ENCODE results near the gene AP5Z1.
"Not testable (repeated sequence)": the region's sequence is repeated elsewhere in the genome, so short reads cannot be mapped to it uniquely, and the experiment has no call there.

AP5Z1 gene

DNA sequence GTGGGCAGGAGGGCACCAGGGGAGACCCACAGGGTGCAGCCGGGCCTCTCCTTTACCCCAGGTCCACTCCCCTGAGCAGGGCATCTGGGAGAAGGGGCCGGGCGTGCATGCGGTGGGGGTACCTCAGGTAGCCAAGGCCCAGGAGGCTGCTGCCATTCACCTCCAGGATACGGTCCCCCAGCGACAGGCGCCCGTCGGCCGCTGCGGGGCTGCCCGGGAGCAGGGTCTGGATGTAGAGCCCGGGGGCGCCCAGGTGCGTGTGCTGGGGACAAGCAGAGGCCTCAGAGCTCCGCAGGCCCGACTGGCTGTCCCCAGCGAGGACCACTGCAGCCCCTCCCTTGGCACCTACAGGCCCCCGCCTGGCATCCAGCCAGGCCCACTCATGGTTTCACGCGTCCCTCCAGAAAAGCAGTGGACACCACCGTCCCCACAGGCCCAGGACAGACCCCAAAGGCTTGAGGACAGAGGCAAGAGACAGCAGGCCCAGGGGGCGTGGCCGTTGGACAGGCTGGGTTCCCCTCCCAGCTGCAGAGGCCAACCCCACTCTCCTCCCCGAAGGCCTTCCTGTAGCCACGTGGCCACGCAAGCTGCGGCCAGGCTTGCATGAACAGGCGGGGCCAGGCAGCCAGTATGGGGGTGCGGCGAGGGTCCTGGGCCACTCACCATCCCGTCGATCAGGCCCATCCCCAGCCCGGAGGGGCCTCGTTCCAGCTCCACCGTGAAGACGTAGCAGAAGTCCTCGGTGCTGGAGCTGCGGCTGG is 24.3 kb downstream of the AP5Z1 start:
- no peak for DNase-seq (ENCODE audit: low read depth, low spot score)
- no peak overlapping the region for H3K27ac ChIP-seq

DNA sequence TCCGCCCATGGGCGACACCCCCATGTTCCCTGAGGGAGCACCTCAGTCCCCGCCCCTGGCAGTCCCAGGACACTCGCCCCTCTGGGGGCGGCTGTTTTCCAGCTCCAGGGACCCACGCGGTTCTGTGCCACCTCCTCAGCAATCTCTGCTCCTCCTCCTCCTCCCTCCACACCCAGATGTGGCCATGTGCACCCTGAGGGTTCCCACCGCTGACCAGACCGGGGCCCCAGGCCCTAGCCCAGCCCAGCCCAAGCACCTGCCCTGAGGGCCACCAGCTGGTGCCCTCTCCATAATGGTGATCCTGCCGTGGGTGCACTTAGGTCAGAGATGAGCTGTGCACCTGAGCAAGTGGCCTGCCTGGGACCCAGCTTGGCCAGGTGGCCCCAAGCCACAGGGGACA is 25.1 kb downstream of the AP5Z1 start:
- DNase-seq (ENCODE audit: low read depth, low spot score): no peak
- no peak overlapping the region for H3K27ac ChIP-seq

GRCh38 chr7:4800926-4801838 is 25.8 kb downstream of the AP5Z1 start:
- no peak for DNase-seq (ENCODE audit: low read depth, low spot score)
- H3K27ac ChIP-seq: no peak overlapping the region

GRCh38 chr7:4801839-4802231 is 26.4 kb downstream of the AP5Z1 start:
- no peak overlapping the region for H3K27ac ChIP-seq
- DNase-seq (ENCODE audit: low read depth, low spot score): no peak

DNA sequence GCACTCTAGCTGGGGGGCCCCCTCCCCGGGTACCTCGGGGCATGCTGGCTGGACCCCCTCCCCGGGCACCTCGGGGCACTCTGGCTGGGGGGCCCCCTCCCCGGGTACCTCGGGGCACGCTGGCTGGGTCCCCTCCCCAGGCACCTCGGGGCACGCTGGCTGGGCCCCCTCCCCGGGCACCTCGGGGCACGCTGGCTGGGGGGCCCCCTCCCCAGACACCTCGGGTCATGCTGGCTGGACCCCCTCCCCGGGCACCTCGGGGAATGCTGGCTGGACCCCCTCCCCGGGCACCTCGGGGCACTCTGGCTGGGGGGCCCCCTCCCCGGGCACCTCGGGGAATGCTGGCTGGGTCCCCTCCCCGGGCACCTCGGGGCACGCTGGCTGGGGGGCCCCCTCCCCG is 27.2 kb downstream of the AP5Z1 start:
- not testable (repeated sequence) for DNase-seq (ENCODE audit: low read depth, low spot score); H3K27ac ChIP-seq

GRCh38 chr7:4803397-4804241 is 28.2 kb downstream of the AP5Z1 start:
- DNase-seq (ENCODE audit: low read depth, low spot score): no peak
- H3K27ac ChIP-seq: no peak overlapping the region

DNA sequence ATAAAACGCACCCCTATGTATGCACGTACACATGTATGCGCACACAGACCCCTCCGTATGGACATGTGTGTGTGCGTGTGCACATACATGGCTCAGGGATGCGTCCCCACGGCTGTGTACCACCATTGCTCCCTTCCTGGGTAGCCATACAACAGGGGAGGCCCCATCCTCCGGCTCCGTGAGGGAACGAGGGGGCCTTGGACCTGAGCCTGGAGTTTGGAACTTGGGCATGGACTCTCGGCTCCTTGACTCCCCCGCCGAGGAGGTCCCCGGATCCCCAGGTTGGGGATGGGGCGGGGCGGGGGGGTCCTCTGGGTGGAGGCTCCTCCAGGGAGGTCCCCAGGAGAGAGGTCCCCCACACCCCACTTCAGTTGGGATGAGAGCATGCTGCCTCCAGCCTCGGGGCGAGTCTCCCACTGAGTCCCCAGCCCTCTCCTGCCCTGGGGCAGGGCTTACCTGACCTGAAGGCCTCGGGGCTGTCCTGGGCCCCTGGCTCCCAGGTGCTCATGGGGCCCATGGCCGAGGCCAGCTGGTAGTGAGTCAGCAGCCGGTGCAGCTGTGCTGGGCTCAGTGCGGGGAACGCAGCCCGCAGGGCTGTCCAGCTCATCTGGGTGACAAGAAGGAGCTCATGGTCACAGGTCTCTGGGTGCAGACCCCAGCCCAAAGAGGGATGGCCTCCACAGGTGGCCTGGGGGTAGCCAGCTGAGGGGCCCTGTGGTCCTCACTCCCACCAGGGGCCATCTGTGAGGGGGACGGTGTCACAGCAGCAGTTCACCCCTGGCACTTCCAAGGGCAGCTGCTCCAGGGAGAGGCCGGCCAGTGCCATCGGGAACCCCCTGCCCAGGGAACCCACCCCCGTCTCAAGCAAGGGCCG is 29.9 kb downstream of the AP5Z1 start:
- DNase-seq (ENCODE audit: low read depth, low spot score): no peak
- H3K27ac ChIP-seq: no peak overlapping the region

DNA sequence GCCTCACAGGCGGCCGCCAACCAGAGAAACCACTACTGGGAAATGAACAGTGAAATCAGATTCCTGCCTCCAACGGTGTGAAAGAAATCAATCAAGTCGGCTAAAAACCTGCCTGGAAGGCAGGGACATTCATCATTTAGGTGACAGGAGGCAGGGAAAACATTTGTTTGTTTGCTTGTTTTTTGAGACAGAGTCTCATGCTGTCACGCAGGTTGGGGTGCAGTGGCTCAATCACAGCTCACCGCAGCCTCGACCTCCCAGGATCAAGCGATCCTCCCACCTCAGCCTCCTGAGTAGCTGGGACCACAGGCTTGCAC is 30.5 kb downstream of the AP5Z1 start:
- no peak overlapping the region for H3K27ac ChIP-seq
- no peak for DNase-seq (ENCODE audit: low read depth, low spot score)

DNA sequence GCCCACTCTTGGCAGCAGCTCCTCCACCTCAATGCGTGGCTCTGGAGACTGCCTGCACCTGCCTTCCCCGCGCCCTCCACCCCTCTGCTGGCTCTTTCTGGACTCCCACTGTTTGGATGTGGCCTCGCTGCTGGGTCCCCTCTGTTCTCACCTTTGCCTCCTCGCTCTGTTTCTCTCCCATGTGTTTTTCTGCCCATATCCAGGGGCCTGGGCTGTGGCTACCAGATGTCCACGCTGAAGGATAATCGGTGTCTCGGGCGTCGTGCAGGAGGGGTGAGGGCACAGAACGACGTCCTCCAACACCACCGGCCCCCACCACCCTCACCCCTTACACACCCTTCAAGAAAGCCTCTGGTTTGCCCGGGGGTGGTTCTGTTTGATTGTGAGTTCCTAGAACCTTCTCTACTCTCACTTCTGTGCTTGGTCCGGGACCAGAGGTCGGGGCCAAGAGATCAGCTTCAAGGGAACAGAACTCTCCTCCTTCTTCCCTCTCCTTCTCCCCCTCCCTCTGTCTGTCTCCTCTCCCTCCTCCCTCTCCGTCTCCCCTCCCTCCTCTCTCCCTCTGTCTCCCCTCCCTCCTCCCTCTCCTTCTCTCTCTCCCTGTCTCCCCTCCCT is 31.7 kb downstream of the AP5Z1 start:
- DNase-seq (ENCODE audit: low read depth, low spot score): no peak
- no peak overlapping the region for H3K27ac ChIP-seq

DNA sequence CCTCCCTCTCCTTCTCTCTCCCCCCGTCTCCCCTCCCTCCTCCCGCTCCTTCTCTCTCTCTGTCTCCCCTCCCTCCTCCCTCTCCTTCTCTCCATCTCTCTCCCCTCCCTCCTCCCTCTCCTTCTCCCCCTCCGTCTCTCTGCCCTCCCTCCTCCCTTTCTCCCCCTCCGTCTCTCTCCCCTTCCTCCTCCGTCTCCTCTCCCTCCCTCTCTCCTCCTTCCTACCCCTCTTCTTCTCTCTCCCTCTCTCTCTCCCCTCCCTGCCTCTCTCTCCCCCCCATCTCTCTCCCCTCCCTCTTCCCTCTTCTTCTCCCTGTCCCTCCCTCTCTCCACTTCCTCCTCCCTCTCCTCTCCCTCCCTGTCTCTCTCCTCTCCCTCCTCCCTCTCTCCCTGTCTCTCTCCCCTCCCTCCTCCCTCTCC is 32.2 kb downstream of the AP5Z1 start:
- DNase-seq (ENCODE audit: low read depth, low spot score): no peak
- H3K27ac ChIP-seq: no peak overlapping the region

DNA sequence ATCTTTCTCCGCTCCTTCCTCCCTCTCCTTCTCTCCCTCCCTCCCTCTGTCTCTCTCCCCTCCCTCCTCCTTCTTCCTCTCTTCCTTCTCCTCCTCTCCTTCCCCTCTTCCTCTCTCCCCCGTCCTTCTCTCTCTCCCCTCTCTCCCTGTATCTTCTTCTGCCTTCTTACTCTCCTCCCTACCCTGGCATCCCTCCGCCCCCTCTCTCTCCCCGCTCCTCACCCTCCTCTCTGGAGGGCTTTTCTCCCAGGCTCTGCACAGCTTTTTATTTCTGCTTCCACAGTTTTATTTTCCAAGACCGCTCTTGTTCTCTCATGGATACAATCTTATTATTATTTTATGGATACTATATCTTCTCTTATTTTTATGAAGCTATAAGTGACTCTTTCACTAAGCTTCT is 32.6 kb downstream of the AP5Z1 start:
- no peak for DNase-seq (ENCODE audit: low read depth, low spot score)
- H3K27ac ChIP-seq: no peak overlapping the region

- no peak overlapping the region for H3K27ac ChIP-seq
- DNase-seq (ENCODE audit: low read depth, low spot score): no peak
These were observed 33.1 kb downstream of the AP5Z1 start for GRCh38 chr7:4808565-4808964.

DNA sequence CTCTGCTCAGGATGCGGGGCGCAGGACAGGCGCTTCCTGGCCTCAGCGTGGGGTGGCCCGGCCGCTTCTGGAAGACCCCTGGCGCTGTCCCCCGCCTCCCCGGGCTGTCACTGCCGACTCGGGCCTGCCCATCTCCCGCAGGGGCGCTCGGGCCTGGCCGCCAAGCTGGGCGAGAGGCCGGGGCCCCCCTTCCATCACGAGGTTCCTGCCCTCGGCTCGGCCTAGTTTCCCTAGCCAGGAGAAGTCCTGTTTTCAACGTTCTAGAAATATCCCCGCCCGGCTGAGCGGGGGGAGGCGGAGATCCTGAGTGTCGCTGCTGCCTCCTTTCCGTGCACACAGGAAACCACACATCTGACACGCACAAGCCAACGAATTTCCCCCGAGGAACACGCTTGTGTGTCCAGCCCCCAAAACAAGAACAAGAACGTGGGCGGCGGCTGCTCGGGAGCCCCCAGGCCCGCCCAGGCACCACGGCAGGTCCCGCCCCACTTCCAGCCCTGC is 33.7 kb downstream of the AP5Z1 start:
- no peak for DNase-seq (ENCODE audit: low read depth, low spot score)
- no peak overlapping the region for H3K27ac ChIP-seq

GRCh38 chr7:4809666-4810065 is 34.2 kb downstream of the AP5Z1 start:
- no peak overlapping the region for H3K27ac ChIP-seq
- DNase-seq (ENCODE audit: low read depth, low spot score): no peak

DNA sequence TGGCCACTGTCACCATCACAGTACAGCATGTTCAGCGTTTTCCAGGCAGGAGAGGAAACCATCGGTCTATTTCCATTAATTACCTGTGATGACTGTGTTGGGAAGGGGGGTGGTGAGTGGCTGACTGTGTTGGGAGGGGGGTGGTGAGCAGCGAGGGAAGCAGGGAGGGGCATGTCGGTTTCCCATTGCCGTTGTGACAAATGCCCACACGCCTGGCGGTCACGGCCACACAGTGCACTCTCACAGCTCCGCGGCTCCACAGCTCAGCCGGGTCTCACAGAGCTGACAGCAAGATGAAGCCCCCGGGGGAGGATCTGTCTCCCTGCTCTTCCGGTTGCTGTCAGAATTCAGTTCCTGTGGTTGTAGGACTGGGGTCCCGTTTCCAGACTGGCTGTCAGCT is 39.0 kb downstream of the AP5Z1 start:
- no peak overlapping the region for H3K27ac ChIP-seq
- no peak for DNase-seq (ENCODE audit: low read depth, low spot score)

DNA sequence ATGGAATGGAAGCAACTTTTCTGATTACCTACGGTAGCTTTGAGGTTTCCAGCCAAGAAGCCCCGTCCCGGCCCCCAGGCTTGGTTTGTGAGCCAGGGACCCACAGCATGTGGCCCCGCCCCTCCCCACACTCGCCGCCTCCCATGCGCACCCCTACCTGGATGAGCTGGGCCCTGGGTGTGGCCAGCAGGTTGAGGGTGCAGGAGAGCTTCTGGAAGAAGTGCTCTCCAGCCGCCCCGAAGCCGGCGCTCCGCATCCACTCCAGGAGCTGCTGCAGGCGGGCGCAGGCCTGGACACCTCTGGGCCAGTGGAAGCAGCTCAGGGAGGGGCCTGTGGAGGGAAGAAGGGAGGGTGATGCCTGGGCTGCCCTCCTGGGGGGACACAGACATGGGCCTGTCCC is 39.7 kb downstream of the AP5Z1 start:
- DNase-seq (ENCODE audit: low read depth, low spot score): no peak
- no peak overlapping the region for H3K27ac ChIP-seq

GRCh38 chr7:4815609-4816418 is 40.4 kb downstream of the AP5Z1 start:
- DNase-seq (ENCODE audit: low read depth, low spot score): no peak
- no peak overlapping the region for H3K27ac ChIP-seq

DNA sequence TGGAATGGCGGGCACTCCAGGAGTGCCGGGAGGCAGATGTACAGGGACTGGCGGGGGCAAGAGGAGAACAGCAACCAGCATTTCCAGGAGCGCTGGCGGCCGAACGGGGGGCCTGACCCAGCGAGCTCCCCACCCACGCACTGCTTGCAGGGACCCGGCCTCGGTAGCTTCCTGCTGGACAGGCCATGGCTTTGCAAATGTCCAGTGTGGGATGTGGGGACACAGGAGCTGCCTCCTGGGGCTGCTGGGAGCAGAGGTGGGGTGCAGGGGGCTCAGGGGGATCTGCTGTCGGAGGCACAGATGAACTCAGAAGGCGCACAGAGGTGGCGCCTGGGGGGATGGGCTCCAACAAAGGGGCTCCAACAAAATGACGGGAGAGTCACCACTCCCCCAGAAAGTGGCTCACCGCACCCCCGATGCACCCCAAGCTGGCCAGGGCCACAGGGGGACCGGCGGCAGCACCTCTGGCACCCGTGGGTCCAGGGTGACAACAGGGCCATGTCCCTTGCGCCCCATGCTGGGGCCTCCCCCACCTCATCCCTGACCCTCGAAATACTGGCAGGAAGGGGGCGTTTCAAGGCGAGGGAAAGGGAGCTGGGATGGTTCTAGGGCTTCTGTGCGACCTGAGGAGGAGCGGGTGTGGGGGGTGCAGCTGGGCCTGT is 41.1 kb downstream of the AP5Z1 start:
- H3K27ac ChIP-seq: no peak overlapping the region
- DNase-seq (ENCODE audit: low read depth, low spot score): no peak

Measured in epithelial cell of prostate (primary cell).